Neuron (in vitro differentiated cells): ENCODE data around the gene GNAL.

Experiments used
- H2AFZ ChIP-seq: one replicate; pipeline ENCODE4 v1.6.1; 2013; ENCODE audit warnings: low read depth, mild to moderate bottlenecking, inconsistent platforms, low read length, moderate library complexity
- H3K27me3 ChIP-seq: one replicate; pipeline ENCODE4 v1.6.1; 2013; ENCODE audit warnings: low read length; ENCODE audit not compliant: insufficient read depth
- H3K36me3 ChIP-seq: one replicate; pipeline ENCODE4 v1.6.1; 2013; ENCODE audit warnings: low read length; ENCODE audit not compliant: insufficient read depth
- H3K4me1 ChIP-seq: one replicate; pipeline ENCODE4 v1.6.1; 2013; ENCODE audit warnings: low read length; ENCODE audit not compliant: insufficient read depth
- H3K4me3 ChIP-seq: 2 replicates; pipeline ENCODE4 v1.5.1; 2013; ENCODE audit warnings: mild to moderate bottlenecking, low read length, moderate library complexity
- H3K9me3 ChIP-seq: one replicate; pipeline ENCODE4 v1.6.1; 2013; ENCODE audit warnings: low read length

GNAL gene

GRCh38 chr18:11661430-11661829 is 27.6 kb upstream of the GNAL start:
- Histone ChIP-seq H3K36me3 (no peaks in the 10 kb centered on the region), H3K4me1 (no peaks in the 10 kb centered on the region), H3K27me3 (peaks cover 12% of the 10 kb centered on the region), H2AFZ (no peak overlapping the region), H3K9me3 (no peaks in the 10 kb centered on the region), H3K4me3 (no peak overlapping the region)

GRCh38 chr18:11663439-11664029 is 25.5 kb upstream of the GNAL start:
- Histone ChIP-seq H3K4me3 (no peak overlapping the region), H3K27me3 (peaks cover 7% of the 10 kb centered on the region), H3K4me1 (no peaks in the 10 kb centered on the region), H2AFZ (no peak overlapping the region), H3K9me3 (no peaks in the 10 kb centered on the region), H3K36me3 (no peaks in the 10 kb centered on the region)

GRCh38 chr18:11664286-11664685 is 24.8 kb upstream of the GNAL start:
- H2AFZ ChIP-seq: no peak overlapping the region
- H3K4me3 ChIP-seq: no peak overlapping the region
- no peaks in the 10 kb centered on the region for H3K36me3 ChIP-seq
- H3K4me1 ChIP-seq: no peaks in the 10 kb centered on the region
- peaks cover 7% of the 10 kb centered on the region for H3K27me3 ChIP-seq
- no peaks in the 10 kb centered on the region for H3K9me3 ChIP-seq

GRCh38 chr18:11665146-11665545 is 23.9 kb upstream of the GNAL start:
- Histone ChIP-seq H3K4me1 (no peaks in the 10 kb centered on the region), H3K36me3 (no peaks in the 10 kb centered on the region), H3K4me3 (no peak overlapping the region), H3K9me3 (no peaks in the 10 kb centered on the region), H3K27me3 (peaks cover 7% of the 10 kb centered on the region), H2AFZ (no peak overlapping the region)

- H3K9me3 ChIP-seq: no peaks in the 10 kb centered on the region
- H3K27me3 ChIP-seq: peaks cover 7% of the 10 kb centered on the region
- no peaks in the 10 kb centered on the region for H3K36me3 ChIP-seq
- no peaks in the 10 kb centered on the region for H3K4me1 ChIP-seq
- H2AFZ ChIP-seq: no peak overlapping the region
- H3K4me3 ChIP-seq: no peak overlapping the region
Measured at GRCh38 chr18:11665587-11665986, 23.5 kb upstream of the GNAL start.

- Histone ChIP-seq H3K27me3 (peaks cover 7% of the 10 kb centered on the region), H2AFZ (no peak overlapping the region), H3K9me3 (no peaks in the 10 kb centered on the region), H3K4me3 (no peak overlapping the region), H3K4me1 (no peaks in the 10 kb centered on the region), H3K36me3 (no peaks in the 10 kb centered on the region)
Measured at GRCh38 chr18:11666176-11666575, 22.9 kb upstream of the GNAL start.

GRCh38 chr18:11666831-11667230 is 22.2 kb upstream of the GNAL start:
- no peak overlapping the region for H3K4me3 ChIP-seq
- H3K36me3 ChIP-seq: no peaks in the 10 kb centered on the region
- H3K9me3 ChIP-seq: no peaks in the 10 kb centered on the region
- H2AFZ ChIP-seq: no peak overlapping the region
- H3K4me1 ChIP-seq: no peaks in the 10 kb centered on the region
- peaks cover 7% of the 10 kb centered on the region for H3K27me3 ChIP-seq

GRCh38 chr18:11667578-11667977 is 21.5 kb upstream of the GNAL start:
- H2AFZ ChIP-seq: no peak overlapping the region

GRCh38 chr18:11668441-11669169 is 20.5 kb upstream of the GNAL start:
- H2AFZ ChIP-seq: no peak overlapping the region
- H3K27me3 ChIP-seq: peaks cover 17% of the 10 kb centered on the region
- H3K4me1 ChIP-seq: no peaks in the 10 kb centered on the region
- no peaks in the 10 kb centered on the region for H3K9me3 ChIP-seq
- H3K4me3 ChIP-seq: no peak overlapping the region
- no peaks in the 10 kb centered on the region for H3K36me3 ChIP-seq

More at GRCh38 chr18:11667578-11667977, 21.5 kb upstream of the GNAL start:
- Histone ChIP-seq H3K4me3 (no peak overlapping the region), H3K9me3 (no peaks in the 10 kb centered on the region), H3K27me3 (peaks cover 8% of the 10 kb centered on the region), H3K36me3 (no peaks in the 10 kb centered on the region), H3K4me1 (no peaks in the 10 kb centered on the region)

- Histone ChIP-seq H2AFZ (no peak overlapping the region), H3K4me1 (no peaks in the 10 kb centered on the region), H3K27me3 (peaks cover 19% of the 10 kb centered on the region)
Measured at GRCh38 chr18:11669271-11669947, 19.7 kb upstream of the GNAL start.

GRCh38 chr18:11669948-11670275 is 19.2 kb upstream of the GNAL start:
- Histone ChIP-seq H3K9me3 (no peaks in the 10 kb centered on the region), H2AFZ (no peak overlapping the region), H3K36me3 (no peaks in the 10 kb centered on the region), H3K4me1 (no peaks in the 10 kb centered on the region), H3K4me3 (no peak overlapping the region), H3K27me3 (peaks cover 22% of the 10 kb centered on the region)

More at GRCh38 chr18:11669271-11669947, 19.7 kb upstream of the GNAL start:
- no peaks in the 10 kb centered on the region for H3K36me3 ChIP-seq
- no peaks in the 10 kb centered on the region for H3K9me3 ChIP-seq
- no peak overlapping the region for H3K4me3 ChIP-seq

GRCh38 chr18:11671156-11671555 is 17.9 kb upstream of the GNAL start:
- H3K4me3 ChIP-seq: no peak overlapping the region
- no peaks in the 10 kb centered on the region for H3K4me1 ChIP-seq
- peaks cover 17% of the 10 kb centered on the region for H3K27me3 ChIP-seq
- H3K36me3 ChIP-seq: no peaks in the 10 kb centered on the region
- H3K9me3 ChIP-seq: no peaks in the 10 kb centered on the region
- no peak overlapping the region for H2AFZ ChIP-seq

GRCh38 chr18:11672198-11672597 is 16.9 kb upstream of the GNAL start:
- H3K4me1 ChIP-seq: no peaks in the 10 kb centered on the region
- peaks cover 2% of the 10 kb centered on the region for H3K9me3 ChIP-seq
- H2AFZ ChIP-seq: no peak overlapping the region
- H3K27me3 ChIP-seq: peaks cover 17% of the 10 kb centered on the region
- no peak overlapping the region for H3K4me3 ChIP-seq
- H3K36me3 ChIP-seq: no peaks in the 10 kb centered on the region
